NCI-H1105 (cell line): ENCODE measurements around the gene PCDHGA1.
"Not testable (repeated sequence)": the region's sequence is repeated elsewhere in the genome, so short reads cannot be mapped to it uniquely, and the experiment has no call there.

Experiments used
- DNase-seq: peaks from one replicate; lab custom pipeline; 2025; lab: John Stamatoyannopoulos, UW

Gene PCDHGA1

GRCh38 chr5:141346017-141346416, 15.7 kb downstream of the PCDHGA1 start:
- DNase-seq = not testable (repeated sequence)

GRCh38 chr5:141349917-141350619, 19.8 kb downstream of the PCDHGA1 start, which contains the start of gene PCDHGB1:
Gene PCDHGB1 (plus strand): TSS chr5:141350099. CDS start chr5:141350261, 162 bp downstream.
- no peak for DNase-seq

DNA sequence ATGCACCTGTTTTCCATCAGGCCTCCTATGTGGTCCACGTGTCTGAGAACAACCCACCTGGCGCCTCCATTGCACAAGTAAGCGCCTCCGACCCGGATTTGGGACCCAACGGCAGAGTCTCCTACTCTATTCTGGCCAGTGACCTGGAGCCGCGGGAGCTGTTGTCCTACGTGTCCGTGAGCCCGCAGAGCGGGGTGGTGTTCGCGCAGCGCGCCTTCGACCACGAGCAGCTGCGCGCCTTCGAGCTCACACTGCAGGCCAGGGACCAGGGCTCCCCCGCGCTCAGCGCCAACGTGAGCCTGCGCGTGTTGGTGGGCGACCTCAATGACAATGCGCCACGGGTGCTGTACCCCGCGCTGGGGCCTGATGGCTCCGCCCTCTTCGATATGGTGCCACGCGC, 21.3 kb downstream of the PCDHGA1 start:
- DNase-seq = no peak

DNA sequence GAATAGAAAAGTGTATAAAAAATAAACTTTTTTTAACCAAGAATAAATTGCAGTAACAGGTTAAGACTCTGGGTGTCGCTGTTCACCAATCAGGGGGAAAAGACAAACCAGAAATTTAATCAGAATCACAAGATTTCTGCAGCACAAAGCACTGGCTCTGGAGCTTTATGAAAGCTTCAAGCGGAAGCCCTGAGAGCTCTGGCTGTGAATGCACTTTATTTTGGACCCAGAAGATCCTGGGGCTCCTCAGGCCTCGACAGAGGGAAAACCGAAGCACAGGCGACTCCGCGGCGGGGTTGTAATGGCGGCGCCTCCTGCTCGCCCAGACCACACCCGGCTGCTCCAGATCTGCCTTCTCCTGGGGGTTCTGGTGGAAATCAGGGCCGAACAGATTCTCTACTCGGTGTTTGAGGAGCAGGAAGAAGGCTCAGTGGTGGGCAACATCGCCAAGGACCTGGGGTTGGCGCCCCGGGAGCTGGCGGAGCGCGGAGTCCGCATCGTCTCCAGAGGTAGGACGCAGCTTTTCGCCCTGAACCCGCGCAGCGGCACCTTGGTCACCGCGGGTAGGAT, 24.7 kb downstream of the PCDHGA1 start, which contains the start of gene PCDHGA4:
Gene PCDHGA4, plus strand, starts transcription at position 122 of the 570 bp plus-strand sequence. Its CDS starts 87 bp downstream, at position 209.
- DNase-seq = no peak

DNA sequence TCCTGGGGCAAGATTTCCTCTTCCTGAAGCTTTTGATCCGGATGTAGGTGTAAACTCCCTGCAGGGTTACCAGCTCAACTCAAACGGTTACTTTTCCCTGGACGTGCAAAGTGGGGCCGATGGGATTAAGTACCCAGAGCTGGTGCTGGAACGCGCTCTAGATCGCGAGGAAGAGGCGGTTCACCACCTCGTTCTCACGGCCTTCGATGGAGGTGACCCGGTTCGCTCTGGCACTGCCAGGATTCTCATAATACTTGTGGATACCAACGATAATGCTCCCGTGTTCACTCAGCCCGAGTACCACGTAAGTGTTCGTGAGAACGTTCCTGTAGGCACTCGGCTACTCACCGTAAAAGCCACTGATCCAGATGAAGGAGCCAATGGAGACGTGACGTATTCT, 25.3 kb downstream of the PCDHGA1 start:
- no peak for DNase-seq

DNA sequence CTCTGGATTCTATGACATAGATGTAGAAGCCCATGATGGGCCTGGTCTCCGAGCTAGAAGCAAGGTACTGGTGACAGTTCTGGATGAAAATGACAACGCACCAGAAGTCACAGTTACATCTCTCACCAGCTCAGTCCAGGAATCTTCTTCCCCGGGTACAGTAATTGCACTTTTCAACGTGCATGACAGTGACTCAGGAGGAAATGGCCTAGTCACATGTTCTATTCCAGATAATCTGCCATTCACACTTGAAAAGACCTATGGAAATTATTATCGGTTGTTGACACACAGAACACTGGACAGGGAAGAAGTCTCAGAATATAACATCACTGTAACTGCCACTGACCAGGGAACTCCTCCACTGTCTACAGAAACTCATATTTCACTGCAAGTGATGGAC, 25.8 kb downstream of the PCDHGA1 start:
- DNase-seq = no peak

- DNase-seq = no peak
Measured at GRCh38 chr5:141356950-141357349, 26.6 kb downstream of the PCDHGA1 start.

GRCh38 chr5:141359790-141360426, 29.6 kb downstream of the PCDHGA1 start, which contains the start of gene PCDHGB2:
Gene PCDHGB2 (plus strand): TSS chr5:141359994. CDS start chr5:141360136, 142 bp downstream.
- DNase-seq = no peak

GRCh38 chr5:141360685-141361084, 30.4 kb downstream of the PCDHGA1 start:
- DNase-seq = no peak

DNA sequence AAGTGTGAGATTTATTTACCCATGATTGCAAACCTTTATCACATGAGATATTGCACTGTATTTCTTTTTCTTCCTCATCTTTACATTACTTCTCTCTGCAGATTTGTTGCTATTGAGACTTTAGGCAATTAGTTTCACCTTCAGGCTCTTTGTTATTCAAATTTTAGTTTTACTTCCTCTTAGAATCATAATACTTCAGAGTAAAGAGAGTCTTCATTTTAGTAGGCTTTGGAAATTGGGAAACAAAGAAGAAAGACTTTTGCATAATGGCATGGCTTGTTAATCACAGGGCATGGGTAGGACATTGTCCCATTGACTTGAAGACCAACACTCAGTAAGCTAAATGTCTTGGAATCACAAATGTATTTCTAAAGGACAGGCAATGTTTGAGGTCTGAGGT, 32.4 kb downstream of the PCDHGA1 start:
- DNase-seq = no peak

DNA sequence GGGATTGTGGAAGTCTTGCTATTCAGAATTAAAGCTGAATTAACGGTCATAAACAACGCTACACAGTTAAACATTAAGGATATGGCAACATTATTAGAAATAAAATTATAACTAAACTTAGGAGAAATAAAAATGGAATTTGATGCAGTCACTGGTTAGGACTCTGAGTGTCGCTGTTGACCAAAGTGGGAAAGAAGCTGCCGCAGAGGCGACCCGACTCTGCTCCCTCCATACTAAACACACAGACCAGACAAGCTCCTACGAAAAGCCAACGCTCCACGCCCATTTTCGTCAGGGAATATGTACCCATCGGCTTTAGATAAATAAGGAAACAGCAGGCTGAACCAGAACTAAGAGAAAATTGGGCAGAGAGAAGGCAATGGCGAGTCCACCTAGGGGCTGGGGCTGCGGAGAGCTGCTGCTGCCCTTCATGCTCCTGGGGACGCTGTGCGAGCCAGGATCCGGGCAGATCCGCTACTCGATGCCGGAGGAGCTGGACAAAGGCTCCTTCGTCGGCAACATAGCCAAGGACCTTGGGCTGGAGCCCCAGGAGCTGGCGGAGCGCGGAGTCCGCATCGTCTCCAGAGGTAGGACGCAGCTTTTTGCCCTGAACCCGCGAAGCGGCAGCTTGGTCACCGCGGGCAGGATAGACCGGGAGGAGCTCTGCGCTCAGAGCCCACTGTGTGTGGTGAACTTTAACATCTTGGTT, 33.8 kb downstream of the PCDHGA1 start, which contains the start of gene PCDHGA5:
Gene PCDHGA5, plus strand, starts transcription at position 211 of the 709 bp plus-strand sequence. Its CDS starts 169 bp downstream, at position 380.
- DNase-seq = no peak

GRCh38 chr5:141366016-141366896, 35.9 kb downstream of the PCDHGA1 start:
- DNase-seq = no peak

DNA sequence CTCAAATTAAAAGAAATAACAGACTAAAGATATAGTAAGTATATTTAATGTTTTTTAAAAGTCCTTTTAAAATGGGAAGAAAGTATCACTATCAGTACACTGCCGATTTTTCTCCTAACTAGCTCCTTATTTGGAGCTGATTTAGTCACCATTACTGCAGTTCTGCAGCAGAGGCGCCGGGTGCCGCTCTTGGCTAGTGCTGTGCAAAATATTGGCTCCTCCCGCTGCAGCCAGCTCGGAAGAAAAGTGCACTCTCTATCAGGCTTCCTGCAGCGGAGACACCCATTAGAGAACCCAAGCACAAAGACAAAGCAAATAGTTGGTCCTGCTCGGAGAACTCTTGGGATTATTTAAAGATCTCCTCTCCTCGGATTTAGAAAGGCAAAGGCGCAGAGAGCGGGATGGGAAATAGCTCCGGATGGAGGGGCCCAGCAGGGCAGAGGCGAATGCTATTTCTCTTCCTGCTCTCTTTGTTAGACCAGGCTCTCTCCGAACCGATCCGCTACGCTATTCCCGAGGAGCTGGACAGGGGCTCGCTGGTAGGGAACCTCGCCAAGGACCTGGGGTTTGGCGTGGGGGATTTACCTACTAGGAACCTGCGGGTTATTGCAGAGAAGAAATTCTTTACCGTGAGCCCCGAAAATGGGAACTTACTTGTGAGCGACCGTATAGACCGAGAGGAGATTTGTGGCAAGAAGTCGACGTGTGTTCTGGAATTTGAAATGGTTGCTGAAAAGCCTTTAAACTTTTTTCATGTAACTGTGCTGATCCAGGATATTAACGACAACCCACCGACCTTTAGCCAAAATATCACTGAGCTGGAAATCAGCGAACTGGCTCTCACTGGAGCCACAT, 39.9 kb downstream of the PCDHGA1 start, which contains the start of gene PCDHGB3:
Gene PCDHGB3, plus strand, starts transcription at position 249 of the 855 bp plus-strand sequence. Its CDS starts 153 bp downstream, at position 402.
- DNase-seq = no peak

GRCh38 chr5:141371572-141372475, 41.5 kb downstream of the PCDHGA1 start:
- DNase-seq = no peak

DNA sequence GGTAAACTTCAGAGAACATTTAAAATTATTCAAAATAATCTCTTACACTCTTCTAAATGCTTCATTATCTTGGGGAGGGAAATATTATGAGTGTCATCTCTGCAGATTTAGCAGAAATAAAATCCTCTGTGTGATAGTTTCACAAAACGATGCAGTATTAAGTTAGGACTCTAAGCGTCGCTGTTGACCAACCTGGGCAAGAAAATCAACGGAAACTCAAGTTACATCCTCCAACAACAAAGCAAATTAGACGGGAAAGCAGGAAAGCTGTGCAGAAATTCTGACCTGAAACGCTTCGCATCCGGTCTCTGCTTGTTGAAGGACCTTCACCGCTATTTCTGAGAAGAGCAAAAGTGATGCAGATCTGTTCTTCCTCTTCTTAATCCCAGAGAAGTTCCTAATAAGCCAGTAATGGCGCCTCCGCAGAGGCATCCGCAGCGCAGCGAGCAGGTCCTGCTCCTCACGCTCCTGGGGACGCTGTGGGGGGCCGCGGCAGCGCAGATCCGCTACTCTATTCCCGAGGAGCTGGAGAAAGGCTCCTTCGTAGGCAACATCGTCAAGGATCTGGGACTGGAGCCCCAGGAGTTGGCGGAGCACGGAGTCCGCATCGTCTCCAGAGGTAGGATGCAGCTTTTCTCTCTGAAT, 43.5 kb downstream of the PCDHGA1 start, which contains the start of gene PCDHGA6:
Gene PCDHGA6, plus strand, starts transcription at position 219 of the 645 bp plus-strand sequence. Its CDS starts 193 bp downstream, at position 412.
- no peak for DNase-seq

- DNase-seq = no peak
Measured at GRCh38 chr5:141374627-141375026, 44.3 kb downstream of the PCDHGA1 start.

GRCh38 chr5:141375444-141376155, 45.3 kb downstream of the PCDHGA1 start:
- DNase-seq = not testable (repeated sequence)
